Measurements from ENCODE around the gene TBXAS1. TPM values are rescaled to one million over a fixed set of nuclear protein-coding genes. Genes with fewer than 3 reads are reported as not detected.

Gene TBXAS1
- total RNA-seq, 4 donors from 2014 or later, result 9.8 to 31.3 (median 13.5) TPM

DNA sequence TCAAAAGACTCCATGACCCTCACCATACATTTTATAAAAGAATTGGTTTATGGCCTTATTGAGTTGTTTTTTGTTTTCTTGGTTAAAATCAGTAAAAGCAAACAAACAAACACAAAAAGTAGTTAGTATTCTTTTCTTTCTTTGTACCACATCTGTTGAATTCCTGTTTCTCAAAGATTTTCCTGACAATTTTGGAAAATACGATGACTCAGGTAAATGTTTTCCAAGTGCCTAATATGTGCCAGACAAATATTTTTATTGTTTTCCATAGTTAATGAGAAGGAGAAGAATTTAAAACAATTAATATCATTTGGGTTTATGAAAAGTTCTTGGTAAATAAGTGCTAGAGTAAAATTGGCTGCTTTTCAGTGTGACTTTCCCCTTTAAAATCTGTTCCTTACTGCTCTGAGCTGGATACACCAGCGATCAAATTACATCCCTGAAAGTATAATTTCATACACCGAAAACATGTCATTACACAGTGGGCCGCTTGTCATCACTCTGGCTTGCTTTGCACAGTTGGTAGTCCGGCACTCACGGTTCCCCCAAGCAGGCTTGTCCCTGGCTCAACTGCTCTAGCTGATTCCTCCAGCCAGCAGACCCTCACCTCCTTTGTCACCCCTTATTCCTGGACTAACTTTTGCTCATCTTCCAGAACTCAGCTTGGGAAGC, 80.5 kb downstream of the TBXAS1 start:
- TF ChIP-seq, protein P1, sequence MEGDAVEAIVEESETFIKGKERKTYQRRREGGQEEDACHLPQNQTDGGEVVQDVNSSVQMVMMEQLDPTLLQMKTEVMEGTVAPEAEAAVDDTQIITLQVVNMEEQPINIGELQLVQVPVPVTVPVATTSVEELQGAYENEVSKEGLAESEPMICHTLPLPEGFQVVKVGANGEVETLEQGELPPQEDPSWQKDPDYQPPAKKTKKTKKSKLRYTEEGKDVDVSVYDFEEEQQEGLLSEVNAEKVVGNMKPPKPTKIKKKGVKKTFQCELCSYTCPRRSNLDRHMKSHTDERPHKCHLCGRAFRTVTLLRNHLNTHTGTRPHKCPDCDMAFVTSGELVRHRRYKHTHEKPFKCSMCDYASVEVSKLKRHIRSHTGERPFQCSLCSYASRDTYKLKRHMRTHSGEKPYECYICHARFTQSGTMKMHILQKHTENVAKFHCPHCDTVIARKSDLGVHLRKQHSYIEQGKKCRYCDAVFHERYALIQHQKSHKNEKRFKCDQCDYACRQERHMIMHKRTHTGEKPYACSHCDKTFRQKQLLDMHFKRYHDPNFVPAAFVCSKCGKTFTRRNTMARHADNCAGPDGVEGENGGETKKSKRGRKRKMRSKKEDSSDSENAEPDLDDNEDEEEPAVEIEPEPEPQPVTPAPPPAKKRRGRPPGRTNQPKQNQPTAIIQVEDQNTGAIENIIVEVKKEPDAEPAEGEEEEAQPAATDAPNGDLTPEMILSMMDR (IDR thresholded peaks at IDR 0.05), result no peak
- TF ChIP-seq EP300 (IDR thresholded peaks at IDR 0.05), result no peak
- TF ChIP-seq POLR2AphosphoS5 (IDR thresholded peaks at IDR 0.05), result no peak
- no peak for TF ChIP-seq POLR2A (IDR thresholded peaks at IDR 0.05; ENCODE audit: low read depth)
- Histone ChIP-seq H3K36me3 (no peaks in the 10 kb centered on the region), H3K4me3 (no peak overlapping the region), H3K9me3 (peaks cover 0 to 4% (median 0%) of the 10 kb centered on the region in 4 donors), H3K27me3 (no peaks in the 10 kb centered on the region), H3K4me1 (peaks cover 0 to 10% (median 6%) of the 10 kb centered on the region in 4 donors), H3K27ac (replicated peaks in 1 of 4) (no peak overlapping the region)
- 58% methylated on average over 6 of the region's 6 CpGs for WGBS
- no peak for DNase-seq (ENCODE audit: extremely low spot score)
- intact Hi-C loops (cut with DNase I), result no loop called here

DNA sequence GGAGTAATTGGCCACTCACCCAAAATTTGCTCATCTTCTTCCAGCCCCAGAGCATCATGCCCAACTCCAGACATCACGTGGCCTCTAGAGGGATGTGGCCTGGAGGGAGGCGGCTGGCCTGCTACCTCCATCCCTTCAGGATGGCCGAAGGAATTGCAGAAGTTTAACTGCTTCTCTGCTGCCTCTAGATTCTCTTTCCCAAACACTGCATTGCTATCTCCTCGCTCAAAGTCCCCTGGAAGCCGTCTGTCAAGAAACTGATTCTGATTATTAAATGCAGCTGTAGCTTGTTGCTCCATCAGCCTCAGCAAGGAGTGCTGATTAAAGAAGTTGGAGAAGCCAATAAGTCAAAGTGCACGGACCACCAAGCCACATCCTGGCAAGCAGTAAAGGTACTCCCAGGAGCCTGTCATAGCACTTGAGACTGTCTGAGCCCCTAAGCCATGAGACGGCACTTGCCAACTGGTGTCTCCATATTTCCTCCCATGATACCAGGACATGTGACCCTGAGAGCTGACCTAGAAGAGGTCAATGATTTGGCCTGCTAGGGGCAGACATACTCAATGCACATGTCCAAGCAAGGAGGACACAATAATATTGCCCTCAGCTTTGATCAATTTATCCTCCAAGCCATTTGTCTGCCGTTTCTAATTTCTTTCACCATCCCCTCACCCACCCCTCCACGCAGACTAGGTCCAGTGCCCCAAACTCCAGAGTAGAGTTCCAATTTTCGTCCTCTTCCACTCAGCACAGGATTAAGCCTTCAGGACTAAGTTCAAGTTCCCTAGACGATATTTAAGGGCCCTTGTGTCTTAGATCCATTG, 84.2 kb downstream of the TBXAS1 start:
- Histone ChIP-seq H3K9me3 (no peaks in the 10 kb centered on the region), H3K4me3 (no peak overlapping the region), H3K27ac (replicated peaks in 1 of 4) (no peak overlapping the region), H3K36me3 (no peaks in the 10 kb centered on the region), H3K4me1 (peaks cover 12 to 38% (median 25%) of the 10 kb centered on the region in 4 donors), H3K27me3 (no peaks in the 10 kb centered on the region)
- intact Hi-C loops (cut with DNase I), result no loop called here
- TF ChIP-seq, protein P1 (IDR thresholded peaks at IDR 0.05), result no peak
- DNase-seq (ENCODE audit: extremely low spot score), result no peak
- WGBS, result 86% methylated on average over 11 of the region's 11 CpGs

DNA sequence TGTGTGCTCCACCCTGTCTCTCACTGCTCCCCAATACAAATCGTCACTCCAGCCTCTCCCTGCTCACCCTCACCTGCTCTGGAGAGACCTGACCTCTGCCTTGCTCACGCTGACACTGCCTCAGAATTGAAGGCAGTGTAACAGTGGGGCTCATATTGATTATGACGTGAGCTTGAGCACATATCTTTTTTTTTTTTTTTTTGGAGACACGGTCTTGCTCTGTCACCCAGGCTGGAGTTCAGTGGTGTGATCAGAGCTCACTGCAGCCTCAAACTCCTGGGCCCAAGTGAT, 84.7 kb downstream of the TBXAS1 start:
- no peak overlapping the region for H3K27ac ChIP-seq (replicated peaks in 1 of 4)
- H3K4me1 ChIP-seq, result peaks cover 14 to 44% (median 25%) of the 10 kb centered on the region in 4 donors
- H3K36me3 ChIP-seq, result no peaks in the 10 kb centered on the region
- intact Hi-C loops (cut with DNase I), result no loop called here
- no peak for DNase-seq (ENCODE audit: extremely low spot score)
- WGBS, result 90% methylated on average over 4 of the region's 4 CpGs
- no peak for TF ChIP-seq EP300 (IDR thresholded peaks at IDR 0.05)
- TF ChIP-seq POLR2A (IDR thresholded peaks at IDR 0.05; ENCODE audit: low read depth), result no peak
- no peak for TF ChIP-seq POLR2AphosphoS5 (IDR thresholded peaks at IDR 0.05)
- no peaks in the 10 kb centered on the region for H3K27me3 ChIP-seq
- H3K4me3 ChIP-seq, result no peak overlapping the region
- H3K9me3 ChIP-seq, result no peaks in the 10 kb centered on the region

DNA sequence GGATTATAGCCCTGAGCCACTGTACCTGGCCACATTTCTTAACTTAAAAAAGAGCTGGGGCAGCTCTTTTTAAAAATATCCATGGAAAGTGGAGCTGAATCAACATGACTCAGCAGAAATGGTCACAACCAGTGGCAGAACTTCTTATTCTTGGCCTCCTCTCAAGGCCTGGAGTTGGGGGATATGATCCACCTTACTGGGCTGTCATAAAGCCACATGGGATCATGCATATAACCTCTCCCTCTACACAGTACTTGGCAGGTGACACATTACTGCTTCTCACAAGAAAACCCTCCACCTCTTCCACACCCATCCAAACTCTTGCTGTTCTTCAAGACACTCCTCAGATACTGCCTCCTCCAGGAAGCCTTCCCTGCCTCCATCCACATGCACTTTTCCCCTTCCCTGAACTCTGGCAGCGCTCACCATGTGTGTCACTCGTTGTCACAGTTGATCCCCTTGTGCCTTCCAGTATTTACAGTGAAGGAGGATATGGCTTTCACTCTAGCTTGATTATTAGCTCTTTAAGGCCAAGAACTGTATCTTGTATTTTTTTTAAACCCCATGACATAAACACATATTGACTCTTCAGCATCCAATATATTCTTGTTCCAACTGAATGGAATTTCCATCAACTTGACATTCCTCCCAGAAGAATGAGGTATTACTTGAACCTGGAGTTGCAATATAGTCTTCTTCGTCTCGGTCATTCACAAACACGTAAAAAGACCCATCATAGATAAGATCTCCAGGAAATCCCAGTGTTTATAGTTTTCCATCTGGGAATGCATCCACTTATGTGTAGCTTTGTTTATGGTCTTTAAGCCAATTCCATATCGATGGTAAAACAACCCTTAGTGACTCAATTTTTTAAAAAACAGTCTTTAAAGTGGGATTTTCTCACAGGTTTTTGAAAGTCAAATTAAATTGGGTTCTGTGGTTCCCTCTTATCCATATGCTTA, 85.5 kb downstream of the TBXAS1 start:
- Histone ChIP-seq H3K36me3 (no peaks in the 10 kb centered on the region), H3K4me3 (no peak overlapping the region), H3K27ac (replicated peaks in 1 of 4) (no peak overlapping the region), H3K9me3 (no peaks in the 10 kb centered on the region), H3K27me3 (no peaks in the 10 kb centered on the region), H3K4me1 (peaks cover 14 to 45% (median 25%) of the 10 kb centered on the region in 4 donors)
- TF ChIP-seq POLR2A (IDR thresholded peaks at IDR 0.05; ENCODE audit: low read depth) (no peak), POLR2AphosphoS5 (IDR thresholded peaks at IDR 0.05) (no peak), EP300 (IDR thresholded peaks at IDR 0.05) (no peak)
- TF ChIP-seq, protein P1 (IDR thresholded peaks at IDR 0.05), result no peak
- WGBS, result 82% methylated on average over 6 of the region's 6 CpGs
- DNase-seq (ENCODE audit: extremely low spot score), result no peak
- intact Hi-C loops (cut with DNase I), result no loop called here

Measured in esophagus muscularis mucosa (tissue), 4 donors.